ENCODE measurements around the gene GNGT1.
"Not testable (repeated sequence)": the region's sequence is repeated elsewhere in the genome, so short reads cannot be mapped to it uniquely, and the experiment has no call there.

DNA sequence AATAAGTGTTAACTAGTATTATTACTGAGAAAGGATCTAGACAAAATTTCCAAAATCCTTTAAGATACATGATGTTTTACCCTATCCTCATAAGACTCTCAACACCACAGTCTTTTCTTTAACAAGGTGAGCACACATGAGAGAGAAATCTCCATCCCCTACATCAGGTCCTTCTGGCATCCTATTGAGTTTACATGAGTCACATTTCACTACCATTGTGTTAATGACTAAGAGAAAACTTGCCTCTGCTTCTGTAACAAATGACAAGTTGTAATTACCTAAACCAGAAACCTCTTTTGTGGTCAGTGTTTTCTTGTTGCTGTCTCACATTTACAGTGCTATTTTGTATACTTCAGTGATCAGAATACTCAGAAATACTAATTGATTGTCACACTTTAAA, 5.3 kb downstream of the GNGT1 start:
- not testable (repeated sequence) for TF ChIP-seq POLR2AphosphoS5 (IDR thresholded peaks at IDR 0.05; ENCODE audit: low read depth, low read length); TAF1 (IDR thresholded peaks at IDR 0.05; ENCODE audit: borderline replicate concordance, low read depth, low read length); POLR2A (IDR thresholded peaks at IDR 0.05; ENCODE audit: low read depth, low read length)
